Stimulated activated CD4-positive, alpha-beta T cell treated with anti-CD3 and anti-CD28 coated beads, Interleukin-1b, Interleukin-23, amount 100 ng/mL, for 24 hours (primary cell): ENCODE measurements around the gene MXI1.
"Not testable (repeated sequence)": the region's sequence is repeated elsewhere in the genome, so short reads cannot be mapped to it uniquely, and the experiment has no call there.

Experiments
- DNase-seq, 4 experiments: peaks; one replicate each; pipeline ENCODE4 v3.0.0-alpha.2; 2020; ENCODE audit warnings: low read depth in 4 of 4, low spot score in 1 of 4

The MXI1 gene

DNA sequence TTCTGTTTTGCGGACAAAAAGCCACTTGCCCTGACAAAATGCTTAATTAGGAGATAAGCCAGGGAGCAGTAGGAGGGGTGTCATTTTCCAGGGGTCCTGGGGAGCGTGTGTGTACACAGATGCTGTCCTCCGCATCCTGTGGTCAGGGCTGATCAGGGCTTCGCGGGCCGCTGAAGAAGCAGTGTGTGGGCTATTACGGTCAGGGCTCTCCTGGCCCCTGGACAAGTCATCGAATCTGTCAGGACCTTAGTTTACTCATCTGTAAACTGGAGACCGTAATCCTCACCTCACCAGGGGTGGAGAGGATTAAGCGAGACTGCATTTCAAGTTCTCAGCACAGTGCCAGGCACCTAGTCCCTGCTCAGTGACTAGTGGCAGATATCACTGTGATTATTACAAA is 26.0 kb upstream of the MXI1 start:
- DNase-seq, result no peak

DNA sequence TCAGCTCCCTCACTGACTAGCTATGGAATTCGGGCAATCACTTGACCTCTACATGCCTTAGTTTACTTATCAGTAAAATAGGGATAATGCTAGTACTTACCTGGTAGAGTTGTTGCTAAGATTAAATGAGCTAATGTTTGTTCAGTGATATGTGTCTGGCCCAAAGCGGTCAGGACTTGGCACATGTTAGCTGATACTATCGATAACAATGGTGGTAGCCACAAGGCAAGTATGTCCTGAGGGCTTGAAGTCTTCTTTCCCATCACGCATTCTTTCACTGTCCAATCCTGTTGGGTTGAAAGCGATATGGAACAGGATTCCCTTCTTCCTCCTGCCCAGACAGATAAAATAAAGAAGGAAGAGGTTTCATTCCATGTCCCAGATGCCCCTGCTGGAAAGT is 25.5 kb upstream of the MXI1 start:
- no peak for DNase-seq

DNA sequence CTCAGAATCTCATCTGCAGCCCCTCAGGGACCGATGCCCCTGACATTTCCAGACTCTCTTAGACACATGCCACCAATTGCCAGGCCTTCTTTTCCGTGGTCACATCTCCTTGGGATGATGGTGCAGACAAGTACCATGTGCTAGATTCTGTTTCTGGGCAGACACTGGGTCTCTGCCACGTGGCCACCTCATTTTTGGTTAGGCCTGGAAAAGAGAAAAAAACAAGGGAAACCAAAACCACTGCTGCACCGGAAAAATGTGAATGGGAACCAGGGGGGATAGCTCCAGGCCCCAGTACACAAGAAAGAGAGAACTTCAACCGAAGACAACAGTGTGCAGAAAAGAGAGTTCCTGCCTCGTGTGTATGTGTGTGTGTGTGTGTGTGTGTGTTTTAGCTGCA is 23.0 kb upstream of the MXI1 start:
- DNase-seq, result no peak

DNA sequence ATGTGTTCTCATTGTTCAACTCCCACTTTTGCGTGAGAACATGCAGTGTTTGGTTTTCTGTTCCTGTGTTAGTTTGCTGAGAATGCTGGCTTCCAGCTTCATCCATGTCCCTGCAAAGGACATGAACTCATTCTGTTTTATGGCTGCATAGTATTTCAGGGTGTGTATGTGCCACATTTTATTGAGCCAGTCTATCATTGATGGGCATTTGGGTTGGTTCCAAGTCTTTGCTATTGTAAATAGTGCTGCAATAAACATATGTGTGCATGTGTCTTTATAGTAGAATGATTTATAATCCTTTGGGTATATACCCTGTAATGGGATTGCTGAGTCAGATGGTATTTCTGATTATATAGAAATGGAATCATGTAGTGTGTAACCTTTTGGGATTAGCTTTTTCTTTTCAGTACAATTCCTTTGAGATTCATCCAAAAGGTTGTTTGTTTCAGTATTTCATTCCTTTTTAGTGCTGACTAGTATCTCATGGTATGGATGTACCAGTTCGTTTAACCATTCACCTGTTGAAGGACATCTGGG is 21.7 kb upstream of the MXI1 start:
- DNase-seq, result not testable (repeated sequence)

DNA sequence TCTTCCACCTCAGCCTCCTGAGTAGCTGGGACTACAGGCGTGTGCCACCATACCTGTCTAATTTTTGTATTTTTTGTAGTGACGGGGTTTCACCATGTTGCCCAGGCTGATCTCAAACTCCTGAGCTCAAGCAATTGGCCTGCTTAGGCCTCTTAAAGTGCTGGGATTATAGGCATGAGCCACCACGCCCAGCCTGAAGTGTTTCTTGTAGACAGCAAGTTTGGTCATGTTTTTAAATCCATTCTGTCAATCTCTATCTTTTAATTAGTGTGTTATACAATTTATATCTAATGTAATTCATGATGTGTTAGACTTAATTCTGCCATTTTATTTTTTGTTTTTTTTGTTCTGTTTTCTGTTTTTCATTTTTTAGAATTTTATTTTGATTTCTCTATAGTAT is 17.2 kb upstream of the MXI1 start:
- DNase-seq, result no peak

DNA sequence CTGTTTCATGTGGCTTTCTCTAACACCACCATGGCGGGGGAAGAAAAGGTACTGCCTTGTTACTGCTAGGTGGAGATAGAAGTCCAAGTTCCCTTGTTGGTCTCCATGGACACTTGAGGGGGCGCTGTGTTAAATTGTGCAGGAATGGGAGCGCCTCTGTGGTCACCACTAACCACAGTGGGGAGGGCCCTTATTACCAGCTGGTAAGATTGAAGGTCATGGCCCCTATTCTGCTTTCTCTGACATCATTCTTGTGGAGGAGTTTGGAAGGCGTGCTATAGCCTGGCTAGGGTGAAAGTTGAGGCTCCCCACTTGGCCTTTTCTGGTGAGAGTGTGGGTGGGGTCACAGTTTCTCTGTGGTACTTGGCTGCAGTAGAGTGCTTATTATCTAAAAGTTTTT is 14.9 kb upstream of the MXI1 start:
- DNase-seq, result no peak

DNA sequence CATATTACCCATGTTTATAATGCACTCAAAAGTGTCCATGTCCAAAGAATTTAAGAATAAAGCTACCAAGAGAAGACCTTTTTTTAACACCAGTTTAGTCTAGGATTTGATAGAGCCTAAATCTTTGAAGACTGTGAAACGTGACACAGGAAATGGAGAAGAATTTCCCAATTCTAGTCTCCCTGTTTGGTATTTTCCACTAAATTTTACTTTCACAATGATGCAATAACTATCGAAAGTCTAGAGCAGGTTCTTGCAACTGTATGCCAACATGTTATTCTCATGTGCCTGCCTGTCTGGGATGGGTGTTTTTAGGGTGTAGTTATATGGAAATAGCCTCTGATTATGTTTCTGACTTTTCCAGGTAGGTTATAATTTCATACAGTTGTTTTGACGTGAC is 6.9 kb upstream of the MXI1 start:
- no peak for DNase-seq

DNA sequence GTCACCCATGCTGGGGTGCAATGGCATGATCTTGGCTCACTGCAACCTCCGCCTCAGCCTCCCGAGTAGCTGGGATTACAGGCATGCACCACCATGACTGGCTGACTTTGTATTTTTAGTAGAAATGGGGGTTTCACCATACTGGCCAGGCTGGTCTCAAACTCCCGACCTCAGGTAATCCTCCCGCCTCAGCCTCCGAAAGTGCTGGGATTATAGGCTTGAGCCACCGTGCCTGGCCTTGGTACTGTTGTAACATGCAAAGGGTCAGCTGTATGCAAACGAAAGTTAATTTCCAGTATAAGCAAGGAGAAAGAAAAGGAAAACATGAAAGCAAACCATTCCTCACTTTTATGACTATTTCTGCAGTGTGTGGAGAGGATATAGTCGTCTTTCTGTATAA is 6.4 kb upstream of the MXI1 start:
- DNase-seq, result not testable (repeated sequence)

DNA sequence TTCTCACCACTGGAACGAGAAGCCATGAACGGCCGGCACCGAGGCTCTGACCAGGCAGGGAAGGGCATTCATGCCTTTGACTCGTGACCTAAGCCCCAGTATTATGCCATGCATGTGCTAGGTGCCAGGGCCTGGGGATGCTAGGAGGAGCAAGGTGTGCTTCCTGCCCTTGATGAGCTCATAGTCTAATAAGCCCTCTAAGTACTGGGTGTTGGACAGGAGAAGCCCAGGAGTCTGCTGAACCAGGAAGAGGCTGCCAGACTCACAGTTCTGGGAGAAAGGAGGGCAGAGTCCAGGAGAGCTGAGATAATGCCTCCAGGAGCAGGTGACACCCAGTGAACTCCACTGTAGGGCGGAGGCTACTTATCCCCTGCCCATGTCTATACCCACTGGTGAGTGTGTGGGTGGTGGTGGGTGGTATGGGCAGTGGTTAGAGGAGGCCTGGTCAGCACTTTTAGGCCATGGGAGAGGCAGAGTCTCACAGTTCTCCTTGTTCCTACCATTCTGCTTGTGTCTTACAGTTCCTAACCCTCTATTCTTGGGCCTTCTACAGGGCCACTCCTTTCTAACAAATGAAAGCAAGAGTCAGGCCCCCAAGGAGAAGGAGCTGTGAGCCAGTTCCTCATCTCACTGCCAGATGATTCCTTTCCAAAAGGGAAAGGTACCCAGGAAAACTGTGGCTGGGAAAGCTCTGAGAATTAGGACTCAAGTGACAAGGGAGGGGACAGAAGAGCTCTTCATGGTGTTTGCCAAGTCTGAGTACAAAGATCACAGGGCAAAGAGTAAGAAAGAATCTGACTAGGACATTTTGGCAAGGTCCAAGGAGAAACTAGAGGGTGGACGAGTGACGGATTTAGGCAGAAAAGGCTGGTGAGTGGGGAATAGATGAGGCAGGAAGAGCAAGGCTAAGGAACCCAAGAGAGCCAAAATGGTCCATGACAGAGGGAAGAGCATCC is 3.6 kb upstream of the MXI1 start:
- no peak for DNase-seq

DNA sequence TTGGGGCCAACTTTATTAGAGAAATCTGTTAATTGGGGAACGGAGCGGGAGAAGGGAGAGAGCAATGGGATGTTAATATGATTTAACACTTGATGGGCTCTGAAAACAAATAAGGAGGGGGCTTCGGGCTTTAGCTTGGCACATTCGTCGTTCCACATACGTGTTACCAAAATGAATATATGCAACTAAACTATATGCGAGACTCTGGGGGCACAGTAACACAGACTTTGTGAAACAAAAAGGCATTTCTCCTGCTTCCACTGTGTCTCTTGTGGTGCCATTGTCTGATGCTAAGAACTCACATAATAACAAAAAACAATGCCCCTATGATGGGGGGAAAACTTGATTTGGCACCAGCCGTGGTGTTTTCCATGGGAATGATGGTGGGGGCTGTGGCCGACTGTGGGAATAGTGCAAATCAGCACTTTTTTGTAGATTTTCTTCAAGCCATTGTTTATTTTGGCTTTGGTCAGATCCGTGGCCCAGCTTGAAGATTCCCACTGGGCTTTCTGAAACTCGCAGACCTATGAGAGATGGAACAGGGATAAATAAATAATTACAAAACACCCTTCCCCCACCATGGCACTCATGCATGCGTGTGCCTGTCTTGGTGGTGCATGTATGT is 2.2 kb upstream of the MXI1 start:
- no peak for DNase-seq

DNA sequence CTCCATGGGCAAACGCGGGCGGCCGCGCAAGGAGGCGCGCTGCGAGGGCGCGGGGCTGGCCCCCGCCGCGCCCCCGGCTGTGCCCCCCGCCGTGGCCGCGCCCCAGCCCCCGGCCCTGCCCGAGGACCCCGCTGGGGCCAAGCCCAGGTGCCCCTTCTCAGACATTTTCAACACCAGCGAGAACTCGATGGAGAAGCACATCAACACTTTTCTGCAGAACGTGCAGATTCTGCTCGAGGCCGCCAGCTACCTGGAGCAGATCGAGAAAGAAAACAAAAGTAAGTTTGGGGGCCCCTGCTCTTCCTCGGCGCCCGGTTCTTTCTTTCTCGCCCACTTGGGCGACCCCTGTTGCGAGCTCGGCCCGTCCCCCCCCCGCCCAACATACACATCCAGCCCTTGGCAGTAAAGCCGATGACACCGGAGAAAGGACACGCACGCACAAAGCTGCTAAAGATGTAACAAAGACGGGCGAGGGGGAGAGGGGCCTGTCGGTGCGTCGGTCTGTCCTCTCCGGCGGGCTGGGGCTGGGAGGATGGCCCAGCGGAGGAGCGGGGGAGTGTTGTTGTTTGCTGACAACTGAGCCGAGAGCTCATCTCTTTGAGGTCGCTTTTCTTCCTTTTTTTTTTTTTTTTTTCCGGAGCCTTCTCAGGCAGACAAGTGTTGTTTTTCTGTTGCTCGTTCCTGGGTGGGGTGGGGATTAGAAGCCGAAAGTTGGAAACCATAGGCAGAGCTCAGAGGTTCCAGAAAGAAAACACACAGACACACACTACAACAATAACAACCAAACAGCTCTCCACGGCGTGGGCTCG is 604 bp downstream of the MXI1 start:
- DNase-seq, result no peak

DNA sequence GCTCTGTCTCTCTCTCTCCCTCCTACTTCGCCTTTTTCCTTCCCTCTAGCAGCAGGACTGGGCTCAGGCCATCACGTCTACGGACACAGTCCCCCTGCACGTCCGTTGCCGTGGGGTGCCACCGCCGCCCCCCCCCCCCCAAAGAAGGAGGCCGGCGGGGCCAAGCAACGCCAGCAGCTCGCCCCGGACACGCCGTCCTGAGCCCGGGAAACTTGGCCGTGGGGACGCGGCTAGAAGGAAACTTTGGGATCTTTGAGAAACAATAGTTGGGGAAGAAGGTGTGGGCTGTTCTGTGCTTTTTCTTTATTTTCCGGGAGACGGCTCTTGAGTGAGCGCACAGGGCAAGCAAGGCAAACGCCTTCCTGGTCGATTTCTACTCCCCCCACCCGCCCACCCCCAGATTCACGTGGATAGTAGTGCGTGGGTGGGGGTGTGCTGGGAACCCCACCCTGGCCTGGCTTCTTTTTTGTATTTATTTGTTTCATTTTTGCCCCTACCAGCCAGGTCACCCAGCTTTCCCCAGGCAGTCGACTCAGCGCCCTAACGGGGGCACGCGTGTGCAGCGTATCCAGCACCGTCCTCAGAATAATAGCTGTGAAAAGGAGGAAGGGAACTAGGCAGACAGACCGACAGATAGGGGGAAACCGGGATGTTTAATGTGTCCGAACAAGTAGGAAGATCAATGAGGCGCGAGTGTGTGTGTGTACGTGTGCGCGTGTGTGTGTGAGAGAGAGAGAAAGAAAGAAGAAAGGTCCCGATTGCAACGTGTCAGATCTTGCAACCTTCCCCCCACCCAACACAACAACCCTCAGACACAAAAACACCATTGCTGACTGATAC is 1.4 kb downstream of the MXI1 start:
- DNase-seq, result no peak

DNA sequence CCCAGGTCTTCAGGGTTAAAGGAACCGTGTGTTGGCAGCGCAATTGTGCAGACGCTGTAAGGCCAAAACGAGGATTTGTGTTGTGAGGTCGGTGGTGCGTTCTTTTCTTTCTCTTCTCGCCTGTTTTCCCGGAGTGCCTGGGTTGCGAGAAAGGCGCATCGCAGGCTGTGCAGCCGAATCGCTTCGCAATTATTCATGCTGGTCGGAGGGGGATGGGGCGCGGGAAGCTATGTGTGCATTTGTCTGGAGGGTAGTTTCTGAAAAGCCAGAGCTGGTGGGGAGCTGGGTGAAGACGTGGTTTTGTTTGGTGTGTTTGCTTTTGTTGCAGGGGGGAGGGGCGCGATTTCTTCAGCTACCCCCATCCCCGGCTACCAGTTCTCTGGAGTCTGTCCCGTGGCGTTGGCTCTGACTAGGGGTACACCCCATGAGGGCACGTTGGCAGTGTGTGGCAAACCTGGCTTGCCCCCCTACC is 2.1 kb downstream of the MXI1 start:
- DNase-seq, result peak in 2 of 4 experiments; percentile 43 to 59

DNA sequence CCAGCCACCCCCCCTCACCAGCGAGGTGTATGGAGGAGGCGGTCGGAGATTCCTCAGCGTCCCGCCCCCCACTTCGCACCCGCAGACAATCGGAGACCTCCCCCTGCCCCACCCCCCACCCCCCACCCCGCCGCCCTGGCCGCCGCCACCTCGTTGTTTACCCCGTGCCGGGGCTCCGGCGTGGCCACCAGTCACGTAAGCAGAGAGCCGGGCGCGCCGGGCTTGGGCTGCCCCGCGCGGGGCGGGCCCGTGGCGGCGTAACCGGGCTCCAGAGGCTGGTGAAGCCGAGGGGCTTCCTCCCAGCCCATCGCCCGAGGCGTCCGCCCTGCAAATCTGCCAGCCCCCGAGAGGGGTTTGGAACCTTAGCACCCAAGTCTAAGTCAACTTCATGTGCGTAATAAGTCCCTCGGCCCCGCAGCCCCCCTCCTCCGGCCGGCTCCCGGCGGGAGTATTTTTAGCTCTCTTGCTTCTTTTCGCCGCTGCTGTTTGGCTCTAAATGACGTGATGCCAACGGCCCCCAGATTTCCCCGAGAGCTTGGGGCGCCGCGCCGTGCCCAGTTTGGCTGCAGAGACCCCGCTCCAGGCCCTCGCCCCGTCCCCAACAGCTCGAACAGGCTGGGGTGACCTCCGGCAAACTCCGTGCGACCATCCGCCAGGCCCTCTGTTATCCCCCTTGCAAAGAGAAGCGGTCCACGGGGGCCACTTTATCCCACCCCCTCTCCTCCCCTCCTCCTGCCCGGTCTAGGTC is 2.7 kb downstream of the MXI1 start:
- DNase-seq, result no peak

DNA sequence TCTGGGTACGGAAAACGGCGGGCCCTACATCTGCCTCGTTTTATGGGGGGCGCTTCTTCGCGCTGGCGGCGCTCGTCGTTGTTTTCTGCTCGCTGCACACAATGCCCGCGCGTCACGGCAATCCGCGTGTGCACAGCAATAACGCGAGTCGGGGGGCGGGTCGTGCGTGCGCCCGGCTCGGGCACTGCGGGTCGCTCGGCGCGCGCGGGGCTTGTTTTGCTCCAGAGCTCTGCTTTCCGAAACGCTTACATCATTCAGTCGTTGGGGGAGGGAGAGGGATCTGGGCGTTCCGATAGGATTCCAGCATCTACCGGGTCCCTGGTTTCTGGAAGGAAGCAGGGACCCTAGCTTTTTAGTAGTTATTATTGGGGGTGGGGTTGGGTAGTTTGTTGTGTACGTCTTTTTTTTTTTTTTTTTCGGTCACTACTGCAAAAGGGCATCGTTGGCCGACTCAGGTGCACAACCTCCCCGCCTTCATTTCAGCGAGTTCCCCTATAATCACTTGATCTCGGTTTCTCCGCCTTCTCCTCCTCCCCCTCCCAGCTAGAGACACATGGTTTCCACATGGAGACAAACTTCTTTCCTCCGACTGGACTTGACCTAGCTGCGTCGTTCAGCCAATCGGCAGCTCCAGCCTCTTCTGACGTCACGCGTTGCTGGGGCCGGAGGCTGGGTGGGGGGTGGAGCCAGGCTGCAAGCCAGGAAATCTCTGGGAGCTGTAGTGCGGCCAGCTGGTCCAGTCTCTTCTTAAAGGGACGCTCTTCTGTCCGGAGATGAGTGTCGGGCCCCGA is 3.5 kb downstream of the MXI1 start:
- DNase-seq, result peak; percentile 79 to 86 (median 82)

DNA sequence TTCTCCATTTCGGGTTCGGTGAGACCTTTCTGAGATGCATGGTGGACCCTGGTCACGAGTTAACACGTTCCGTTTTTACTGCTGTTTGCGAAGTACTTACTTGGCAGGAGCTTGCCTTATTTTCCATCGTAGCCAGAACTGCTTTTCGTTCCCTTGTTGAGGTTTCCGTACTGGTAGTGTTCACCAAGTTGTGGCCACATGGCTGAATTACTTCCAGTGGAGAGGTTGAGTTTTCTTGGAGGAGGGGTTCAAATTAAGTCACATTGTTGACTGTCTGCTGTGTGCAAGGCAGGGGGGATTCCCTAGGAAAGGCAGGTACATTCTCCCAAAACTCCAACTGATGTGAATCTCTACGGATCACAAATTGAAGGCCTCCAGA is 4.0 kb downstream of the MXI1 start:
- DNase-seq, result no peak

DNA sequence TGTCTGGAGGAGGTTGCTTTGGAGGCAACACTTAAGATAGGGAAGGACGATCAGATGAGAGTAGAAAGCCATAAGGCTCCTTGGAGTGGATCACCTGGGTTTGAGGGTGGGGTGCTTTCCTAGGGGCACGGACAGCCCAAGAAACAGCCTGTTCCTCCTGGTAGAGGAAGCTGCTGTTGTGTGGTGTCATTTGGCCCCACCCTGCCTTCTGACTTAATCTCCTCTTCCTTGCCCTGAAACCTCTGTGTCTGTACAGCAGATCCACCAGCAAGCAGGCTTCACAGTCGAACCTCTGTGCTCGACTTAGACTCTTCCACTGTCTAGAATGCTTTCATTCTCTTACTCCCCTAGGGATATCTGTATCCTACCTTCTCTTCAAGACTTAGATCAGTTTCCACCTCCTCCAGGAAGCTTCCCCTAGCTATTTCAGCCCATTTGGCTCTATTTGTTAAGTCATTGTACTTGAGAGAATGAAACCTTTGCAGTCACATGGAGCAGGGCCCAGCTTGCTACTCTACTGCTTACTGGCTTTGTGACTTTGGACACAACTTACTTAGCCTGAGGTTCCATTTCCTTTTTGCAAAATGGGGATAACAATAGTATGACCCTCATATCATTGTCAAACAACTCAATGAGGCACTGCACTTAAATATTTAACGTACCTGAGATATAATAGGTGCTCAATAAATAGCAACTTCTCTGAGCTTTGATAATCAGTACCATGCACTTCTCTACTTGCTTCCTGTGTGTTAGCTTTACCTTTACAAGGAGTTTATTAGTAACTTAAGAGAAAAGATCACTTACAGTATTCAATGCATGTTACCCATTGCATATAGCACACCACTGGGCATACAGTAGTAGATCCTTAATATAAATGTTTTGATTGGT is 5.0 kb downstream of the MXI1 start:
- no peak for DNase-seq

DNA sequence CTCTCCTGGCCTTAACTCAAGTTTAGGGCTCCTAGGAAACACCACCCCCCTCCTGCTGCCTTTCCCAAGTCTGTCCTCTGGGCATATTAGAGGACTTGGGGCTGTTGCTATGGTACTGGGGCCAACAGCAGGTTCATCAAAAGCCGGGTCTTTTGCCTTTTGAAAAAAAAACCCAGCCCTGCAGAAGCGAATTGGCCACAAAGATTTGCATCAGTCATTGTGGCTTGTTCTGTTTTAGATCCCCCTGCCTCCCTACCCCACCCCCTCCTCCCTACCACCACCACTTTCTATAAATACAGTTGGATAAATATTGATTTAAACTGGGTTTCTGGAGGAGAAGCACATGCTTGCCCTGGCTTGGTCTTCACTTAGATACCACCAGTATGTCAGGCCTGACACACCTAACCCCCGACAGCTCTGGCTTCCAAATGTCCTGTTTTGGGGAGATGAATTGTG is 7.0 kb downstream of the MXI1 start:
- DNase-seq, result no peak
